GM19452 (cell line): Measurements from ENCODE around the gene NUMB.

ENCODE experiments used
- ATAC-seq: cut with Tn5 transposase; IDR thresholded peaks from one replicate; pipeline ENCODE4 v1.9.1; 2021; ENCODE audit not compliant: unreplicated experiment

The NUMB gene

GRCh38 chr14:73248108-73248868 lies 210.1 kb downstream of the NUMB start:
- no peak for ATAC-seq

- ATAC-seq: no peak
These were observed 211.8 kb downstream of the NUMB start for GRCh38 chr14:73246387-73247150.

DNA sequence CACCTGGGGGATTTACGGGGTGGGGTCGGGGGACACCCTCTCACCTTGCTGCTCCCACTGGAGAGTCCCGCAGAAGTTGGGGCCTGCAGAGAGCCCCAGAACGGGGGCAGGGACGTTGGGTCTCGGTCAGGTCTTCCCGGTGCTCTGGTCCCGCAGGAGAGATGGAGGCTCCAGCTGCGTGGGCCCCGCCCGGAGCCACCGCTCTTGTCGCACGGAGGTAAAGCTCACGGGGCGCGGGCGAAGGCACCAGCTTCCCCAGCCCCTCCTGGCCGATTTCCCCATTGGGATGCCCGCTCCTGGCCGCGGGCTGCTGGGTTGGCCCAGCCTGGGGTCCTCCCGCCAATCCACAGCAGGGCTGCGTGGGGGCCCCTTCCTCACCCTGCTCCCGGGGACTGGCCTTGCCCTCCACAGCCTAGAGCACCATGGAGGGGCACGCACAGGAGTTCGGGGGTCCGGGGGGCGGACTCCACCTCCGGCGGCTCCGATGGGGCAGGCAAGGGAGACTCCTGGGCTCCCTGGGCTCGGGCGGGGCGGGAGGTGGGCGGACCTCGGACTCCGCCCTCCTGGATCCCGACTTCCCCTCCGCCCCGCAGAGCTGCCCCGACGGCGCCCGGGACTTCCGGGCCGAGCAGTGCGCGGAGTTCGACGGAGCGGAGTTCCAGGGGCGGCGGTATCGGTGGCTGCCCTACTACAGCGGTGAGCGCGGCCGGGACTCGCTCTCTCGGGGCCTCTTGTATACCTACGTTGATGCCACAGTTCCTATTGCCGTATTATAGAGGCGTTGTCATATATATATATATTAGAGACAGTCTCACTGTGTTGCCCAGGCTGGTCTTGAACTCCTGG lies 212.6 kb downstream of the NUMB start:
- peak; percentile 59 for ATAC-seq

DNA sequence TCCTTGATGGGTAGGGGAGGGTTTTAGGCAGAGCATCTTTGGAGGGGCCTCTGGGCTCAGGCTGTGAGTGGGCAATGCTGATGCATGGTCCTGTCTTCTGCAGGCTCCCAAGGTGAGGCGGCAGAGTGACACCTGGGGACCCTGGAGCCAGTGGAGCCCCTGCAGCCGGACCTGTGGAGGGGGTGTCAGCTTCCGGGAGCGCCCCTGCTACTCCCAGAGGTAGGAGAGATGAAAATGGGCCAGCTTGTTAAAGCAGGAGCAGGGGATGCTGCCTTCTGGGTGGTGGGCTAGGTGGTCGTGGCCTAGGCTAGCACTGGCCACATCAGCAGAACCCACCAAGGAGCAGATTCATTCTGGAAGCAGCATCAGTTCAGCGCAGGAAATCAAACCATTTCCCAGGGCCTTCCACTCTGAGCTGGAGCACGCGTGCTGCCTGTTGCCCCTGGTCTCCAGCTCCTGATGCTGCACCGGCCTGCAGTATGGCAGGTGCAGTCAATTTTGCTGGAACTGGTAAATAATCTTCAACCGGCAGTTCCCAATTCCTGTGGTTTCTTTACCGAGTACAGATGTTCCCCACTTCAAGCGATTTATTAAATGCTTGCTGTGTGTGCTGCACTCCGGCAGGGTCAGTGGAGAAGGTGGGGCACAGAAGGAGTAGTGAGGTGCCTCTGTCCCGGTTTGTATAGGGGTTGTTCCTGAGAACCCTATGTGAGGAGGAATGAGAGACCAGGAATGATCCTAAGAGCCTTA lies 213.6 kb downstream of the NUMB start:
- no peak for ATAC-seq

DNA sequence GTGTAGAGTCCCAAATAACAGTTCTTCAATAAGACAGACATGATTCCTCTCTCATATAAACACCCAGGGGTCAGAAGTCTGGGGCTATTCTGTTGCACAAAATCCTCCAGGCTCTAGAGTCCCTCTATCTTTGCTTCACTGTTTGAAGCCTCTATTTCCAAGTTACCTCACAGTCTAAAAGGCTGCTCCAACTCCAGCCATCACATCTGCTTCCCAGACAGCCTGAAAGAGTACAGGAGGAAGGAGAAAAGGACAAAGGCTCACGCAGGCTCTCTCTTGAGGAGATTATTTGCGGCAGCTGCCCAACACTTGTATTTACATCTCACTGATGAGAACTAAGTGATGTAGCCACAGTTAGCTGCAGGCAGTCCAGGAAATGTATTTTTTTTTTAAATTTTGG lies 214.6 kb downstream of the NUMB start:
- ATAC-seq: no peak

DNA sequence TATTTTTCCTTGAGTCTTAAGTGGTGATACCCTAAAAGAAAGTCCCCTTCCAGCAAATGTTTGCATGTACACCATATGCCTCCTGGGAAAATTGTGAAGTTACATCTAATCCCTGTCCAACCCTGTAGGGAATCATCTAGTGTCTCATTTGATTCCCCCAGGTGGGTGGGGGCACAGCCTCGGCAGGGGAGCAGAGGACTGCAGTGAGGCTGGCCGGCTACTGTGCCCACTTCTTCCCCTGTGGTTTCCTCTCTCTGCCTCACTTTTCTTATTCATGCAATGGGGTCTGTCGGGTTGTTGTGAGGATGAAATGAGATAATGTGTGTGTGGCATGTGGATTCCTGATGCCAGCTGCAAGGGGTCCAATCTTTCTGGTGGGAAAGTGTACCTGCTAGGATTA lies 215.0 kb downstream of the NUMB start:
- no peak for ATAC-seq

DNA sequence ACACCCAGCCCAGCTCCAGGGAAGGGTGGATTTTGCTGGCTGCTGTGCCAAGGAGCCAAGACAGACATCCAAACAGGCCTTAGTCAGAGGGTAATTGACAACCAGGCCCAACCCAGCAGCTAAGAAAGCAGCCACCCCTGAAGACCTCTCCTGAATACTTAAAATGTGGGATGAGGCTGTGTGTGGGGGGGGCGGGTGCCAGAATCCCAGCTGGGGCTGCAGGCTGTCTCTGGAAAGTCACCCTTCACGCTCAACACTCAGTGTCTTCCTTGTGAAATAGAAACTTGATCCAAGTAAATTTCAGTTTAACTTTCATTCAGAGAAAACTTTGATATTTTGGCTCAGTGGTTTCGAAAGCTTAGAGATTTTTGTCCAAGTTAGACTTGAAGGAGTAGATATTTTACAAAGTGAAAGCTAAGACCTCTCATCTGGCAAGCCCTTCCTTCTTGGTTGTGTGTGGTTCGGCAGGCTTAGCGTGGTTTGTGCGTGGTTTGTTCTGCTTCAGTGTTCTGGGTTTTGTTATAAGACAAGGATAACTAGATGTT lies 215.9 kb downstream of the NUMB start:
- ATAC-seq: no peak

DNA sequence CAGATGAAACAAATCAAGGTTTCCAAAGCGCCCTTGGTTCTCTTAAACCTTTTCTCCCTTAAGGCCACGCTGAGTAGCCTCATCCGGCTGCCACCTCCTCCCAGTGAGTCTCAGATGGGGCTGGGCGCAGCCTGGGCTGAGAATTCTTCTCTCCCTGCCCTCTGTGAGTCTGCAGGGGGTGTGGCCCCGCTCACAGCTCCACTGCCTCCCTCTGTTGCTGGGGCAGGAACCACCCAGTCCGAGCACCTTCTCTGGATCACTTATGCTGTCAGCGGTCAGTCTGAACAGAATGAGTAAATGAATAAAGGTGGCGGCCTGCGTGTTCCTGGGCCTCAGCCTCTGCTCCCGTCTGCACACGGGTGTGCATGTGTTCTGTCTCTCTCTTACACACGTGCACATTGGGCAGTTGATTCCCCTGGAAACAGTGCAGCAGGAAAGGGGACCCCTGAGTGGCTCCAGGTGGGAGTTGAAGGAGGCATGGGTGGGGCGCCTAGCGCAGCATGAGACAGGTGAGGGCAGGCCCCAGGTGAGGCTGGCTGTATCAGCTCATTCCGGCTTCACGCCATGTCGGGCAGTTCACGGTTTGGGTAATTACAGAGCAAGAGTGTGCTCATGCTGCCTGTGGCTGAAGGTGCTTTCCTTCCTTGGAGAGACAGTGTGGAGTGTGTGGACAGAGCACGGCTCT lies 216.7 kb downstream of the NUMB start:
- no peak for ATAC-seq

- no peak for ATAC-seq
These were observed 217.4 kb downstream of the NUMB start for GRCh38 chr14:73240816-73241480.

- ATAC-seq: no peak
These were observed 218.7 kb downstream of the NUMB start for GRCh38 chr14:73239393-73240241.

DNA sequence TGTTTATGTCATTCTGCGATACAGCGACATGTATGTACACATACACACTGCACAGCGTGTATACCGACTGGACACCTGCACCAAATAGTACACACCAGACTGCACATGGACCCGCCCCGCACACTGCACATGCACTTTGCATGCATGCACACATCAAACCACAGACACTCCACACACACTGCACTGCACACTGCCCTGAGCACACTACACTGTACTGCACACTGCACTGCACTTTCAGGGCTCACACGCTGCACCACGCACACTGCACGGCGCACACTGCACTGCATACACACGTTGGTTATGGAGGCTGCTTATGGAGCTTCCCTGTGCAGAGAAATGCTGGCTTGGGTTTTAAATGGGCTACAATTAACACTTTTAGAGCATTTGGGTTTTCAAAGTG lies 219.4 kb downstream of the NUMB start:
- ATAC-seq: no peak

DNA sequence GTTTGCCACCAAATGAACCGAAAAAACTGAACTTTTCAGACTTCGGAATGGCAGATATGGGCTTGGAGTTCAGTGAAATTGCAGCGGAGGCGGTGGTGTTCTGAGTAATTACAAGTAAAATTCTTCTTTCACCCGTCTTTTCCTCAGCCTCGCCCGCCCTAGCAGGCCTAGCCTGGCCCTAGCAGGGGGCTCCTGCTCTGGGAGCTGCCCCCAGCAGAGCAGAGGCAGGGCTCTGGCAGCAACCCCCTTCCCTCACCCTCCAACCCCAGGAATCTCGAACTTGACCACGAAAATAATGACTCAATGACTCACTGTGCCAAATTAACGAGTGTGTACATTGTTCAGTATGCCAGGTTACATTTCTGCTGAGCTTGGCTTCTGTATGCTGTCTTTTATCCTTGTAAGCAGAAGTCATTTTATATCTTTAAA lies 219.9 kb downstream of the NUMB start:
- no peak for ATAC-seq

GRCh38 chr14:73237786-73238423 lies 220.4 kb downstream of the NUMB start:
- no peak for ATAC-seq

DNA sequence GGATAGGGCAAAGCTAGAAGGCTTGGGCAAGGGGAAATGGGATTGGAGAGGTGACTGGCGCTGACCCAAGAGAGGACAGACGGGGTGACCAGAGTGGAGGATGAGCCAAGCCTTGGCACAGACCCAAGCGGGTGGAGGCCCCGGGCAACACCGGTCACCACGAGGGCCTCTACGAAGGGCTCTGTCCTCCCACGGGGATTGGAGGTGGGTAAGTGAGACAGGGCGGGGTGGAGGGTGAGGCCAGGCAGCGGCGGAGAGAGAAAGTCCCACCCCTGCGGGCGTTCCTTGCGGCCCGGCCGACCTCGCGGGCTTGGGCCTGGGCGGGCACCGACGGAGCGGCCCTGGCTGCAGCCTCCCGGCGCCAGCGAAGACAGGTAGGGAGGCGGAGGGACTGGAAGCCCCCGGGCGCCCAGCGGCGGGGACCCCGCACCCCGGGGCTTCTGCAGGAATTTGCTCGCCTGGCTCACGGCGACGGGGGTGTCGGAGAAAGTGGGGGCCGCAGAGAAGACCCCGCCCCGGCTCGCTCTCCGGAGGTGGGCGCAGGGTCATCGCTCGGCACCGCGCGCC lies 221.0 kb downstream of the NUMB start, which contains the start of gene PAPLN:
Gene PAPLN, plus strand, starts transcription at position 288 of the 567 bp plus-strand sequence. CDS start 2,273 bp downstream, outside the sequence.
- ATAC-seq: no peak

DNA sequence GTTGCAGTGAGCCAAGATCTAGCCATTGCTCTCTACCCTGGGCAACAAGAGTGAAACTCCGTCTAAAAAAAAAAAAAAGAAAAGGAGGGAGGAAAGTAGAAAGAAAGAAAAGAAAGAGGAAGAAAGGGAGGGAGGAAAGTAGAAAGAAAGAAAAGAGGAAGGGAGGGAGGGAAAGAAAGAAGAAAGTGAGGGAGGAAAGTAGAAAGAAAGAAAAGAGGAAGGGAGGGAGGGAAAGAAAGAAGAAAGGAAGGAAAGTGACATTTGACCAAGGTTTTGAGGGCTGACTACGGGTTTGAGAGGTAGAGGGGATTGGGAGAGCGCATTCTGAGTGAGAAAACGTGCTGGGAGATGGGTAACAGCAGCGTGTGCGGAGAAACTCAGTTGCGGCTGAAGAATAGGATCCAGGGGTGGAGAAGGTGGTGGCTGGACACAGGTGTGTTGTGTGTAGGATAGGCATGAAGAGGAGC lies 221.6 kb downstream of the NUMB start:
- ATAC-seq: no peak

DNA sequence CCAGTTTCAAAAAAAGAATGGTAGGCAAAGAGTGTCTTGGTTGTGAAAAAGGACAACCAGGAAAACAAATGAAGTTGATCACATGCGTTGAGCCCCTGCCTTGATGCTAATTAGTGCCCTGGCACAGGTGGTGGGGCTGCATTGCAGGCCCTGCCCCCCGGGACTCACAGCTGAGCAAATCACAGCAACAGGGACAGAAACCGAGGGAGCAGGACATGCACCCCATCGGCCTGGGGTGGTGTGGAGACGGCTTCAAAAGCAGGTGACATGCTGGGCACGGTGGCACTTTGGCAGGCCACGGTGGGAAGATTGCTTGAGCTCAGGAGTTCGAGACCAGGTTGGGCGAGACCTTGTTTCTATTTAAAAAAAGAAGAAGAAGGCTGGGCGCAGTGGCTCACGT lies 222.2 kb downstream of the NUMB start:
- ATAC-seq: no peak

GRCh38 chr14:73235531-73236155 lies 222.7 kb downstream of the NUMB start:
- no peak for ATAC-seq
